ENCODE results near the gene TRABD.
"Not testable (repeated sequence)": the region's sequence is repeated elsewhere in the genome, so short reads cannot be mapped to it uniquely, and the experiment has no call there.

The TRABD gene

GRCh38 chr22:50157709-50158375, 27.9 kb upstream of the TRABD start:
- Histone ChIP-seq H3K27me3 (ENCODE audit: insufficient read depth, low read length) (no peaks in the 10 kb centered on the region), H3K4me1 (ENCODE audit: insufficient read depth, low read length) (0 out of 2 replicates have a peak, but pooled peaks cover 2% of the 10 kb centered on the region), H3K9ac (ENCODE audit: low read depth, low read length) (no peak overlapping the region), H3K4me3 (ENCODE audit: low read length) (no peak overlapping the region), H3K36me3 (ENCODE audit: insufficient read depth, low read length) (no peaks in the 10 kb centered on the region), H3K9me3 (ENCODE audit: insufficient read depth, low read depth, low read length) (no peaks in the 10 kb centered on the region), H3K27ac (ENCODE audit: low read depth, low read length) (no peak overlapping the region)
- WGBS, result 83% methylated on average over 21 of the region's 21 CpGs

- no peaks in the 10 kb centered on the region for H3K27me3 ChIP-seq (ENCODE audit: insufficient read depth, low read length)
- H3K27ac ChIP-seq (ENCODE audit: low read depth, low read length), result no peak overlapping the region
- H3K9ac ChIP-seq (ENCODE audit: low read depth, low read length), result no peak overlapping the region
- 78% methylated on average over 7 of the region's 7 CpGs for WGBS
- H3K9me3 ChIP-seq (ENCODE audit: insufficient read depth, low read depth, low read length), result no peaks in the 10 kb centered on the region
- 0 out of 2 replicates have a peak, but pooled peaks cover 2% of the 10 kb centered on the region for H3K4me1 ChIP-seq (ENCODE audit: insufficient read depth, low read length)
- H3K4me3 ChIP-seq (ENCODE audit: low read length), result no peak overlapping the region
- H3K36me3 ChIP-seq (ENCODE audit: insufficient read depth, low read length), result no peaks in the 10 kb centered on the region
Measured at GRCh38 chr22:50160947-50161346, 24.8 kb upstream of the TRABD start.

- Histone ChIP-seq H3K27ac (ENCODE audit: low read depth, low read length) (no peak overlapping the region), H3K36me3 (ENCODE audit: insufficient read depth, low read length) (no peaks in the 10 kb centered on the region), H3K4me1 (ENCODE audit: insufficient read depth, low read length) (0 out of 2 replicates have a peak, but pooled peaks cover 2% of the 10 kb centered on the region), H3K9ac (ENCODE audit: low read depth, low read length) (no peak overlapping the region), H3K4me3 (ENCODE audit: low read length) (no peak overlapping the region), H3K27me3 (ENCODE audit: insufficient read depth, low read length) (no peaks in the 10 kb centered on the region), H3K9me3 (ENCODE audit: insufficient read depth, low read depth, low read length) (no peaks in the 10 kb centered on the region)
- 91% methylated on average over 23 of the region's 23 CpGs for WGBS
Measured at GRCh38 chr22:50161508-50162390, 24.0 kb upstream of the TRABD start.

GRCh38 chr22:50162391-50162956, 23.2 kb upstream of the TRABD start:
- H3K27ac ChIP-seq (ENCODE audit: low read depth, low read length), result no peak overlapping the region
- 91% methylated on average over 10 of the region's 10 CpGs for WGBS

GRCh38 chr22:50165436-50166123, 20.1 kb upstream of the TRABD start:
- no peak overlapping the region for H3K9ac ChIP-seq (ENCODE audit: low read depth, low read length)
- H3K4me3 ChIP-seq (ENCODE audit: low read length), result no peak overlapping the region
- 96% methylated on average over 28 of the region's 28 CpGs for WGBS
- peaks cover 22% of the 10 kb centered on the region for H3K27me3 ChIP-seq (ENCODE audit: insufficient read depth, low read length)
- H3K36me3 ChIP-seq (ENCODE audit: insufficient read depth, low read length), result no peaks in the 10 kb centered on the region
- no peak overlapping the region for H3K27ac ChIP-seq (ENCODE audit: low read depth, low read length)
- no peaks in the 10 kb centered on the region for H3K9me3 ChIP-seq (ENCODE audit: insufficient read depth, low read depth, low read length)
- no peaks in the 10 kb centered on the region for H3K4me1 ChIP-seq (ENCODE audit: insufficient read depth, low read length)

More at GRCh38 chr22:50162391-50162956, 23.2 kb upstream of the TRABD start:
- no peak overlapping the region for H3K9ac ChIP-seq (ENCODE audit: low read depth, low read length)
- no peaks in the 10 kb centered on the region for H3K9me3 ChIP-seq (ENCODE audit: insufficient read depth, low read depth, low read length)
- H3K4me1 ChIP-seq (ENCODE audit: insufficient read depth, low read length), result 0 out of 2 replicates have a peak, but pooled peaks cover 2% of the 10 kb centered on the region
- no peak overlapping the region for H3K4me3 ChIP-seq (ENCODE audit: low read length)
- H3K27me3 ChIP-seq (ENCODE audit: insufficient read depth, low read length), result peaks cover under 1% of the 10 kb centered on the region; the same call in 1 of the 2 replicates
- no peaks in the 10 kb centered on the region for H3K36me3 ChIP-seq (ENCODE audit: insufficient read depth, low read length)

- H3K9ac ChIP-seq (ENCODE audit: low read depth, low read length), result no peak overlapping the region
- peaks cover 37% of the 10 kb centered on the region for H3K27me3 ChIP-seq (ENCODE audit: insufficient read depth, low read length)
- no peak overlapping the region for H3K4me3 ChIP-seq (ENCODE audit: low read length)
- no peaks in the 10 kb centered on the region for H3K9me3 ChIP-seq (ENCODE audit: insufficient read depth, low read depth, low read length)
- peaks cover 3% of the 10 kb centered on the region; the same call in 1 of the 2 replicates for H3K4me1 ChIP-seq (ENCODE audit: insufficient read depth, low read length)
- H3K27ac ChIP-seq (ENCODE audit: low read depth, low read length), result no peak overlapping the region
- H3K36me3 ChIP-seq (ENCODE audit: insufficient read depth, low read length), result no peaks in the 10 kb centered on the region
- WGBS, result 67% methylated on average over 11 of the region's 11 CpGs
Measured at GRCh38 chr22:50167689-50168489, 17.8 kb upstream of the TRABD start.

GRCh38 chr22:50168490-50169180, 17.1 kb upstream of the TRABD start:
- H3K9me3 ChIP-seq (ENCODE audit: insufficient read depth, low read depth, low read length); H3K4me1 ChIP-seq (ENCODE audit: insufficient read depth, low read length); H3K36me3 ChIP-seq (ENCODE audit: insufficient read depth, low read length); H3K9ac ChIP-seq (ENCODE audit: low read depth, low read length); H3K27ac ChIP-seq (ENCODE audit: low read depth, low read length): not testable (repeated sequence)
- 91% methylated on average over 5 of the region's 5 CpGs for WGBS
- Histone ChIP-seq H3K4me3 (ENCODE audit: low read length) (peak overlapping the region; percentile 30; the same call in 1 of the 2 replicates), H3K27me3 (ENCODE audit: insufficient read depth, low read length) (peaks cover 37% of the 10 kb centered on the region)

GRCh38 chr22:50169181-50169759, 16.4 kb upstream of the TRABD start:
- peak overlapping the region; percentile 48 for H3K4me3 ChIP-seq (ENCODE audit: low read length)

GRCh38 chr22:50169774-50170341, 15.9 kb upstream of the TRABD start:
- Histone ChIP-seq H3K36me3 (ENCODE audit: insufficient read depth, low read length) (no peaks in the 10 kb centered on the region), H3K9me3 (ENCODE audit: insufficient read depth, low read depth, low read length) (no peaks in the 10 kb centered on the region), H3K27ac (ENCODE audit: low read depth, low read length) (no peak overlapping the region), H3K4me1 (ENCODE audit: insufficient read depth, low read length) (peaks cover 3% of the 10 kb centered on the region; the same call in 1 of the 2 replicates), H3K9ac (ENCODE audit: low read depth, low read length) (peak overlapping the region; percentile 55; the same call in 1 of the 2 replicates), H3K4me3 (ENCODE audit: low read length) (peak overlapping the region; percentile 48), H3K27me3 (ENCODE audit: insufficient read depth, low read length) (peaks cover 37% of the 10 kb centered on the region)
- WGBS, result under 1% methylated on average over 60 of the region's 70 CpGs

More at GRCh38 chr22:50169181-50169759, 16.4 kb upstream of the TRABD start:
- no peak overlapping the region; the same call in 1 of the 2 replicates for H3K9ac ChIP-seq (ENCODE audit: low read depth, low read length)
- H3K27ac ChIP-seq (ENCODE audit: low read depth, low read length), result no peak overlapping the region
- H3K36me3 ChIP-seq (ENCODE audit: insufficient read depth, low read length), result no peaks in the 10 kb centered on the region
- H3K4me1 ChIP-seq (ENCODE audit: insufficient read depth, low read length), result peaks cover 3% of the 10 kb centered on the region; the same call in 1 of the 2 replicates
- 17% methylated on average over 30 of the region's 36 CpGs for WGBS
- H3K27me3 ChIP-seq (ENCODE audit: insufficient read depth, low read length), result peaks cover 37% of the 10 kb centered on the region
- no peaks in the 10 kb centered on the region for H3K9me3 ChIP-seq (ENCODE audit: insufficient read depth, low read depth, low read length)

Data from HUES64 (cell line).